ENCODE data around the gene KDM2A. TPM values are rescaled to one million over a fixed set of nuclear protein-coding genes. Genes with fewer than 3 reads are reported as not detected.

Gene KDM2A
- total RNA-seq, 1 experiment from 2014 or later: 26.3 TPM

GRCh38 chr11:67237574-67237973, 118.5 kb downstream of the KDM2A start:
- no peak for DNase-seq (ENCODE audit: low read depth)

GRCh38 chr11:67238894-67239782, 120.1 kb downstream of the KDM2A start:
- no peak for DNase-seq (ENCODE audit: low read depth)

- peak; percentile 98 for DNase-seq (ENCODE audit: low read depth)
Measured at GRCh38 chr11:67239783-67240575, 120.9 kb downstream of the KDM2A start.

- peak; percentile 69 for DNase-seq (ENCODE audit: low read depth)
Measured at GRCh38 chr11:67240576-67241389, 121.7 kb downstream of the KDM2A start.

- DNase-seq (ENCODE audit: low read depth): no peak
Measured at GRCh38 chr11:67242548-67242947, 123.5 kb downstream of the KDM2A start.

GRCh38 chr11:67243051-67243450, 124.0 kb downstream of the KDM2A start:
- DNase-seq (ENCODE audit: low read depth): no peak

- no peak for DNase-seq (ENCODE audit: low read depth)
Measured at GRCh38 chr11:67245046-67245445, 126.0 kb downstream of the KDM2A start.

- DNase-seq (ENCODE audit: low read depth): no peak
Measured at GRCh38 chr11:67247946-67248550, 129.0 kb downstream of the KDM2A start.

GRCh38 chr11:67248653-67249052, 129.6 kb downstream of the KDM2A start:
- peak; percentile 75 for DNase-seq (ENCODE audit: low read depth)

- no peak for DNase-seq (ENCODE audit: low read depth)
Measured at GRCh38 chr11:67250059-67251043, 131.3 kb downstream of the KDM2A start.

GRCh38 chr11:67251841-67252240, 132.8 kb downstream of the KDM2A start:
- DNase-seq (ENCODE audit: low read depth): no peak

- peak; percentile 44 for DNase-seq (ENCODE audit: low read depth)
Measured at GRCh38 chr11:67252831-67253239, 133.8 kb downstream of the KDM2A start.

- DNase-seq (ENCODE audit: low read depth): no peak
Measured at GRCh38 chr11:67253872-67254624, 135.0 kb downstream of the KDM2A start.

- DNase-seq (ENCODE audit: low read depth): no peak
Measured at GRCh38 chr11:67254798-67255197, 135.7 kb downstream of the KDM2A start.

- no peak for DNase-seq (ENCODE audit: low read depth)
Measured at GRCh38 chr11:67255353-67255752, 136.3 kb downstream of the KDM2A start.

GRCh38 chr11:67255864-67256263, 136.8 kb downstream of the KDM2A start:
- no peak for DNase-seq (ENCODE audit: low read depth)

GRCh38 chr11:67256477-67257135, 137.5 kb downstream of the KDM2A start:
- no peak for DNase-seq (ENCODE audit: low read depth)

- DNase-seq (ENCODE audit: low read depth): no peak
Measured at GRCh38 chr11:67260406-67260805, 141.3 kb downstream of the KDM2A start.

All from LHCN-M2 (cell line).